HG03139 (cell line): ENCODE data around the gene PLCH1.

Experiments used
- ATAC-seq: cut with Tn5 transposase; IDR thresholded peaks from one replicate; pipeline ENCODE4 v1.9.1; 2021; ENCODE audit not compliant: unreplicated experiment

The PLCH1 gene

GRCh38 chr3:155688481-155688880 is 56.4 kb downstream of the PLCH1 start:
- no peak for ATAC-seq

DNA sequence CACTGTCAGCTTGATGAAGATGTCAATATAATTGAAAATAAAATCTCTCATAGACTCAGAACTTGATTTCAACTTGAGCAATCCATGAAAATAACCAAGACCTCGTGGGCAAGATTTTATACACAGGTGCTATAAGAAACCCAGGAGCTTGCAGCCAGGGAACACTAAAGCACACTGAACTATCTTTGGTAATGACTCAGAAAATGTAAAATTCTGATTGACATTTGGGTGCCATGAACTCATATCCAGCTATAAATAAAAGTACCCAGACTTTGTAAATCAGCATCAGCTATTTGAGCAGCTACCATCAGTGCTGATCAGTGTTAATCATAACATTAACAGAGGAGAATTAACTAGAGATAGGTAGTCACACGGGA is 61.5 kb downstream of the PLCH1 start:
- no peak for ATAC-seq

DNA sequence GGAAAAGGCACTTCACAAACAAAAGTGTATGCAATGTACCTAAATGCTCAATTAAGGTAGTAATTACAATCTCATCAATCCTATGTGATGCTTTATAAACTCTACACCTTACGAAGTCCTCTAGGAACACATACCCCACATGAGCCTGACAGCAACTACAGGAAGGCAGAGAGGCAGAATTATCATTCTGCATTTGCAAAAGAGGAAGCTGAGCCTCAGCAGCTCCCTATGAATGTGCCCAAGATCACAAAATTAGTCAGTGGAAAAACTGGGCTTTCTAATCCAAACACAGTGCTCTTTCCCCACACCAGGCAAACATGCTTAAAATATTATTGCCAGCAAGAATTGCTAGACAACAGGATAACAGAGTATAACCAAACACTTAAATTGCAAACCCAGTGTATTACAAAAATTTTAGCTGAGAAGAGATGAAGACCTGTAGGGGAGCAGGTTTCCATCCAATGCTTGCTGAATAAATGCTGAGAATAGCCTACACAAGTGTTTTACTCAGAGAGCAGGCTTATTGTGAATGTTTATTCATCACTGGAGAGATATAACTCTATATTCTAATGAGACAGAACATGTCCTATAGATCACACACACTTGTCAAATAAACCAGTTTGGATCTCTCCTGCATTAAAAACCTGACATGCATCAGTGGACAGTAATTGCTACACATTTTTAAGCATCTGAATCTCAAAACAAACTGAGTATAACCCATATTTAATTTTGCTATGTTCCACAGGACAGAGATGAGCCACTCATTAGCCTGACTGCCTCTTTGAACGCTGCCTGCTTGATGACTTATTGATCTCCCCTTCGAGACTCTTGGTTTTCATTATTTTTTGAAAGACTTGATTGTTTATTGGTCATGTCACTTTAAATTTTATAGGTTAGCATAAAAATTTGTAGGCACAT is 62.2 kb downstream of the PLCH1 start:
- ATAC-seq, result no peak

GRCh38 chr3:155676252-155676981 is 68.5 kb downstream of the PLCH1 start:
- ATAC-seq, result no peak

DNA sequence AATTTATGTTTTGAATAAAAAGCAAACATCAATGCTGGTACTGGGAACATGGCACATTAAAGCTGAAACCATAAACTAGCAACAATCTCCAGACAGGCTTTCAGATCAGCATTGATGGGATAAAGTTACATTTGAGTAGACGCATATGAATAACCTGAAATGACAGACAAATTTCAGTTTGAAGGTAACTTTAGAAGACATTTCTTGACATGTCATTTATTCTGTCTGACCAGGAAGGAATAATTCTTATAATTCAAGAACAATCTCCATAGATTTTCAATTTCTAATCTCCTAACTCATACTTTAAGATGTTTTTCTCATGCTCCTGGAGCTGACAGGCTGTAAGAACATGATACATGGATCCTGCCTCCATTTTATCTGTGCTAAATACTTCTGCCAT is 69.8 kb downstream of the PLCH1 start:
- ATAC-seq, result no peak

GRCh38 chr3:155673421-155673820 is 71.5 kb downstream of the PLCH1 start:
- no peak for ATAC-seq

GRCh38 chr3:155670335-155670734 is 74.5 kb downstream of the PLCH1 start:
- ATAC-seq, result no peak

GRCh38 chr3:155667988-155668387 is 76.9 kb downstream of the PLCH1 start:
- ATAC-seq, result no peak

DNA sequence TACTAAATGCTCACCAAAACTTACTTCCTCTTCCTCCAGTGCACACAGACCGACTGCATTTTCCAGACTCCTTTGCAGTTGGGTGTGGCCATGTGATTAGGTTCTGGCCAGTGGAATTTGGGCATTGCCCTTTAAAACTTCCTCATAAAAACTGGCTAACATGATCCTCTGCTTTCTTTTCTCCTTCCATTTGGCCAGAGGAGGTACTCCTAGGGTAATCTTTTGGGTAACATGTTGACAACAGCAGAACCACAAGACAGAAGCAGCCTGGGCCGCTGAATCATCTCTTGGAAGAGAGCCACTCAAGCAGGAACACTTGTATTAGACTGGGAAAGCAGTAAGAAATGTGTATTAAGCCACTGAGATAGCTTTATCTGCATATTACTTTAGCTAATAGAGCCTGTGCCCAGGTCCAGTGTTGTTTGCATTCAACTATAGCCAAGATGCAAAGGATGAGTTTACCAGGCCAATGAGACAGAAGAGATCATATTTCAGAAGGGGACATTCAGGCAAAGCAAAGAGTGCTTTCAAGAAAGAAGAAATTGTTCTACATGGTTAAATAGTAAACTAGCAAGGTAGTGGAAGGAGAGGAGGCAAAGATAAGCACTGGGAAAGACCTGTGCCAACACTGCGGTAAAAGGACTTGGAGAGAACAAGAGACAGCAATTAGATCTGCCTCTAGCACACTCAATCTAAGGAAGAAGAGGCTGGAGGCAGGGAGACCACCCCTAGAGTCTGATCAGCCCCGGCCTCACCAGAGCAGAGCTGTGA is 79.8 kb downstream of the PLCH1 start:
- ATAC-seq, result no peak

GRCh38 chr3:155663467-155664212 is 81.2 kb downstream of the PLCH1 start:
- no peak for ATAC-seq

GRCh38 chr3:155661760-155662159 is 83.1 kb downstream of the PLCH1 start:
- ATAC-seq, result no peak

DNA sequence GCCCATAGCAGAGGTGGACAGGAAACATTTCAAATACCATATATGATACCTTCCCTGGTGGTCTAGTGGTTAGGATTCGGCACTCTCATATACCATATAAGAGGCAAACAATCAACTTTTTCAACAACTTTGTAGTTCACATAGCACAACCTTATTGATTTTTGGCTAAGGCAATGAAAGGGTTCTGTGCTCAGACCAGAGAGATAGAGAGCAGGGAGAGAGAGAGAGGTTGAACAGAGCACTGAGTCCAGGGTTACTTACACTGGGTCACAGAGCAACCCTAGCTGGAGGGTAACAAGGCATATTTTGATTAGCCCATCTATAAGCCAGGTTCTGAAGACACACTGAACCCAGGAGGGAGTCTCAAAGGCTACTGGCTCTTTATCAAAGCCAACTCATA is 83.8 kb downstream of the PLCH1 start:
- no peak for ATAC-seq

GRCh38 chr3:155658671-155659261 is 86.1 kb downstream of the PLCH1 start:
- ATAC-seq, result no peak

GRCh38 chr3:155658006-155658405 is 86.9 kb downstream of the PLCH1 start:
- no peak for ATAC-seq

- no peak for ATAC-seq
Observed at GRCh38 chr3:155657161-155657560, 87.7 kb downstream of the PLCH1 start.

GRCh38 chr3:155656466-155656865 is 88.4 kb downstream of the PLCH1 start:
- no peak for ATAC-seq

GRCh38 chr3:155651489-155652218 is 93.2 kb downstream of the PLCH1 start:
- ATAC-seq, result no peak

DNA sequence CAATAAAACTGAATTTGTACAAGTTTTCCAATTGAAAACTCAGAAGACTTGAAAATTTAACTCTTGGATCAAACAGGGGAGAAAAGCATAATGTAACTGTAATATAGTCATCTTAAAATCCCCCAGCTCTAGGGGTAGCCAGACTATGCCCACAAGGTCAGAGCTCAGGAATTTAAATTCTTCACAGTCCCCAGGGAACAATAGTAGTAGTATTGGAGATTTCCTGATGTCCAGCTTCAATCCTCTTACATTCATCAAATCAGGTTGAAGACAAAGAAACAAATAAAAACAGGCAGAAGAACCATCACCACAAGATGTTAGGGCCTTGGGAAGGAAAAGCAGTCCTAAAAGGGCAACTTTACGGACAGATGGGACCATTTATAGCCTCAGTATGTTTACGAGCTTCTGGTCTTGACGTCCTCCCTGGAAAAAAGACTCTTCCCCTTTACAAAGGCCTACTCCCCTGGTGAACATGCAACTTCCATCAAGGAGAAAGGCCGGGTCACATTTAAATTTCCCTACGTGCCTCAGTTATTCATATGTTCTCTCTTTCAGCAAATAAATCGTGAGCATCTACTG is 96.8 kb downstream of the PLCH1 start:
- ATAC-seq, result no peak

DNA sequence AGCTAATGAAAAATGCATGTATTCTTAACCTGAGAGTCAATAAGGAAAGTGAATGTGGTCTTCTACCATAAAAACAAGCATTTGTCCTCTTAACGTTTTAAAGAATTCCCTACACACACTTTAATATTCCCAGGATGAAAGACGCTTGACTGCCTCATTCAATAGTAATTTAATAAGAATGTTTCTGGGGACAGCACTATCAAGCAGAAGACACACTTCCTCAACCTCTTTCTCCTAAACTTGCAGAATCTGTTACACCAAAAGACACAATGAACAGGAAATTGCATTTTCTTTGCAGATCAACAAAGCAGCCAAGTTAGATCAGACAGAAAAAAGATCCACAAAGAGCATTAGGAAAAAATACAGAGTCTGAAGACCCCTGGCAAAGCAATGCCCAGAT is 97.7 kb downstream of the PLCH1 start:
- ATAC-seq, result no peak
